ENCODE measurements around the gene FGD2. TPM values are rescaled to one million over a fixed set of nuclear protein-coding genes. Genes with fewer than 3 reads are reported as not detected.

Gene FGD2
- total RNA-seq, 1 donor from 2014 or later: 0.10 TPM

GRCh38 chr6:37047346-37047688 lies 41.9 kb downstream of the FGD2 start:
- Mint-ChIP-seq H3K27me3 (no peaks in the 10 kb centered on the region), H3K27ac (no peak overlapping the region), H3K9me3 (no peaks in the 10 kb centered on the region), H3K36me3 (no peaks in the 10 kb centered on the region), H3K4me3 (no peak overlapping the region), H3K4me1 (ENCODE audit: unreplicated experiment) (peaks cover 24% of the 10 kb centered on the region)
- no peak for DNase-seq (ENCODE audit: extremely low spot score, unreplicated experiment)
- TF ChIP-seq CTCF (conservative IDR thresholded peaks at IDR 0.05): no peak

GRCh38 chr6:37047689-37048402 lies 42.4 kb downstream of the FGD2 start:
- Mint-ChIP-seq H3K9me3 (no peaks in the 10 kb centered on the region), H3K36me3 (no peaks in the 10 kb centered on the region), H3K4me1 (ENCODE audit: unreplicated experiment) (peaks cover 24% of the 10 kb centered on the region), H3K27me3 (no peaks in the 10 kb centered on the region), H3K4me3 (no peak overlapping the region), H3K27ac (no peak overlapping the region)
- no peak for TF ChIP-seq CTCF (conservative IDR thresholded peaks at IDR 0.05)
- DNase-seq (ENCODE audit: extremely low spot score, unreplicated experiment): no peak

GRCh38 chr6:37048403-37048850 lies 43.0 kb downstream of the FGD2 start:
- TF ChIP-seq CTCF (conservative IDR thresholded peaks at IDR 0.05): no peak
- Mint-ChIP-seq H3K36me3 (no peaks in the 10 kb centered on the region), H3K27ac (no peak overlapping the region), H3K27me3 (no peaks in the 10 kb centered on the region), H3K9me3 (no peaks in the 10 kb centered on the region), H3K4me1 (ENCODE audit: unreplicated experiment) (peaks cover 24% of the 10 kb centered on the region), H3K4me3 (no peak overlapping the region)
- no peak for DNase-seq (ENCODE audit: extremely low spot score, unreplicated experiment)

GRCh38 chr6:37048851-37049757 lies 43.6 kb downstream of the FGD2 start:
- H3K9me3 Mint-ChIP-seq: no peaks in the 10 kb centered on the region
- no peaks in the 10 kb centered on the region for H3K27me3 Mint-ChIP-seq
- DNase-seq (ENCODE audit: extremely low spot score, unreplicated experiment): no peak
- H3K27ac Mint-ChIP-seq: peak overlapping the region; percentile 30
- H3K36me3 Mint-ChIP-seq: no peaks in the 10 kb centered on the region
- TF ChIP-seq CTCF (conservative IDR thresholded peaks at IDR 0.05): no peak
- no peak overlapping the region for H3K4me3 Mint-ChIP-seq
- peaks cover 24% of the 10 kb centered on the region for H3K4me1 Mint-ChIP-seq (ENCODE audit: unreplicated experiment)

DNA sequence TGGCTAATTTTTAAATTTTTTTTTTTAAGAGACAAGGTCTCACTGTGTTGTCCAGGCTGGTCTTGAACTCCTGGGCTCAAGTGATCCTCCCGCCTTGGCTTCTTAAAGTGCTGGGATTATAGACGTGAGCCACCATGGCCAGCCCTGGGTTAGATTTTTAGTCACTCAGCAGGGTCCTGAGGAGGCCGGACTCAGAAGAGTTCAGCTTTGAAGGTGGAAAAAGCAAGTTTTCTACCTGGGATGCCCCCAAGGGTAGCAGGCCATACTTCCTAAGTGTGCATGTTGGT lies 44.2 kb downstream of the FGD2 start:
- DNase-seq (ENCODE audit: extremely low spot score, unreplicated experiment): no peak

More for the DNA sequence above, 44.2 kb downstream of the FGD2 start:
- no peak for TF ChIP-seq CTCF (conservative IDR thresholded peaks at IDR 0.05)
- no peaks in the 10 kb centered on the region for H3K27me3 Mint-ChIP-seq
- no peak overlapping the region for H3K4me3 Mint-ChIP-seq
- no peak overlapping the region for H3K27ac Mint-ChIP-seq
- H3K36me3 Mint-ChIP-seq: no peaks in the 10 kb centered on the region
- H3K9me3 Mint-ChIP-seq: no peaks in the 10 kb centered on the region
- H3K4me1 Mint-ChIP-seq (ENCODE audit: unreplicated experiment): peaks cover 30% of the 10 kb centered on the region
